Left lung (tissue), 10 donors: ENCODE data around the gene NAA10. TPM values are rescaled to one million over a fixed set of nuclear protein-coding genes. Genes with fewer than 3 reads are reported as not detected.

ENCODE experiments used
- ATAC-seq: fragments of 200-7000 bp; cut with Tn5 transposase; one replicate; pipeline ENCODE4 v1.9.1; 2020; ENCODE audit warnings: moderate library complexity
- DNase-seq, 4 donors: peaks; one replicate each; pipeline ENCODE4 v3.0.0-alpha.2; 2013 to 2020
- H3K27ac ChIP-seq, 2 donors: fragments of 200-600 bp; sonication (generic) in 1 of 2; one replicate each; pipeline versions ENCODE4 v1.5.0 to v1.8.0; 2020 to 2021
- H3K27me3 ChIP-seq, 2 donors: fragments of 200-600 bp; sonication (generic) in 1 of 2; one replicate each; pipeline versions ENCODE4 v1.5.0 to v1.8.0; 2020 to 2021
- H3K36me3 ChIP-seq, 2 donors: fragments of 200-600 bp; sonication (generic) in 1 of 2; one replicate each; pipeline versions ENCODE4 v1.5.0 to v1.8.0; 2020 to 2021
- H3K4me1 ChIP-seq, 2 donors: fragments of 200-600 bp; one replicate each; pipeline ENCODE4 v1.8.0; 2021
- H3K4me3 ChIP-seq, 2 donors: fragments of 200-600 bp; sonication (generic) in 1 of 2; one replicate each; pipeline versions ENCODE4 v1.5.0 to v1.8.0; 2020 to 2021; ENCODE audit warnings: mild to moderate bottlenecking in 1 of 2
- H3K9me3 ChIP-seq, 2 donors: fragments of 200-600 bp; sonication (generic) in 1 of 2; one replicate each; pipeline versions ENCODE4 v1.5.0 to v1.8.0; 2020 to 2021
- intact Hi-C, 2 donors: fragments of 100-400 bp; cut with DNase I; formaldehyde crosslinking; loops; one replicate each; pipeline versions ENCODE4 v1.11.2 to v1.14.2; 2022
- polyA plus RNA-seq, 6 donors: library from polyadenylated mRNA; unstranded; fragments of 120-200 nt; gene quantifications; one replicate each; pipeline ENCODE4 v1.2.1, GENCODE V29; 2013; ENCODE audit not compliant: insufficient read length in 6 of 6
- total RNA-seq, 2 donors: library from RNA; stranded (reverse); fragmentation: NEBNext Ultra II Directional; extraction: Animal tissue kit (Norgen Biotek cat#: 25700); gene quantifications; one replicate each; pipeline ENCODE4 v1.2.1, GENCODE V29; 2021
- TF ChIP-seq, protein P1 (sequence below), 2 donors: fragments of 200-600 bp; sonication (generic) in 1 of 2; IDR thresholded peaks; one replicate each; pipeline versions ENCODE4 v1.5.0 to v1.8.0; 2021; ENCODE audit warnings: antibody characterized with exemption in 2 of 2
- donor health status: DM: no; HTN: yes; CAD: no.
- donor health status: DM: no; HTN: no; CAD: no.

The NAA10 gene
- total and polyA plus RNA-seq, 8 donors, result 49.0 to 105 (median 57.5) TPM

- TF ChIP-seq, protein P1, sequence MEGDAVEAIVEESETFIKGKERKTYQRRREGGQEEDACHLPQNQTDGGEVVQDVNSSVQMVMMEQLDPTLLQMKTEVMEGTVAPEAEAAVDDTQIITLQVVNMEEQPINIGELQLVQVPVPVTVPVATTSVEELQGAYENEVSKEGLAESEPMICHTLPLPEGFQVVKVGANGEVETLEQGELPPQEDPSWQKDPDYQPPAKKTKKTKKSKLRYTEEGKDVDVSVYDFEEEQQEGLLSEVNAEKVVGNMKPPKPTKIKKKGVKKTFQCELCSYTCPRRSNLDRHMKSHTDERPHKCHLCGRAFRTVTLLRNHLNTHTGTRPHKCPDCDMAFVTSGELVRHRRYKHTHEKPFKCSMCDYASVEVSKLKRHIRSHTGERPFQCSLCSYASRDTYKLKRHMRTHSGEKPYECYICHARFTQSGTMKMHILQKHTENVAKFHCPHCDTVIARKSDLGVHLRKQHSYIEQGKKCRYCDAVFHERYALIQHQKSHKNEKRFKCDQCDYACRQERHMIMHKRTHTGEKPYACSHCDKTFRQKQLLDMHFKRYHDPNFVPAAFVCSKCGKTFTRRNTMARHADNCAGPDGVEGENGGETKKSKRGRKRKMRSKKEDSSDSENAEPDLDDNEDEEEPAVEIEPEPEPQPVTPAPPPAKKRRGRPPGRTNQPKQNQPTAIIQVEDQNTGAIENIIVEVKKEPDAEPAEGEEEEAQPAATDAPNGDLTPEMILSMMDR (IDR thresholded peaks at IDR 0.05), result no peak
- Histone ChIP-seq H3K36me3 (peaks cover 0 to 80% of the 10 kb centered on the region in 2 donors), H3K4me1 (peaks cover 0 to 11% of the 10 kb centered on the region in 2 donors), H3K27ac (no peak overlapping the region), H3K27me3 (no peaks in the 10 kb centered on the region), H3K4me3 (no peak overlapping the region), H3K9me3 (no peaks in the 10 kb centered on the region)
- intact Hi-C loops, result no loop called here
- no peak for DNase-seq
- no peak for ATAC-seq
Measured at GRCh38 chrX:153961292-153961691, 26.5 kb upstream of the NAA10 start.

- intact Hi-C loops, result no loop called here
- Histone ChIP-seq H3K27ac (no peak overlapping the region), H3K27me3 (no peaks in the 10 kb centered on the region), H3K36me3 (peaks cover 0 to 85% of the 10 kb centered on the region in 2 donors), H3K4me1 (peaks cover 0 to 6% of the 10 kb centered on the region in 2 donors), H3K4me3 (no peak overlapping the region), H3K9me3 (no peaks in the 10 kb centered on the region)
- TF ChIP-seq, protein P1 (IDR thresholded peaks at IDR 0.05), result no peak
- ATAC-seq (no peak), DNase-seq (no peak)
Measured at GRCh38 chrX:153960786-153961185, 25.9 kb upstream of the NAA10 start.

GRCh38 chrX:153960077-153960476 lies 25.2 kb upstream of the NAA10 start:
- H3K4me3 ChIP-seq, result no peak overlapping the region
- no peak overlapping the region for H3K27ac ChIP-seq
- intact Hi-C loops, result no loop called here
- H3K27me3 ChIP-seq, result no peaks in the 10 kb centered on the region
- H3K9me3 ChIP-seq, result no peaks in the 10 kb centered on the region
- H3K36me3 ChIP-seq, result peaks cover 0 to 92% of the 10 kb centered on the region in 2 donors
- ATAC-seq (no peak), DNase-seq (no peak)
- H3K4me1 ChIP-seq, result no peaks in the 10 kb centered on the region
- TF ChIP-seq, protein P1 (IDR thresholded peaks at IDR 0.05), result no peak

DNA sequence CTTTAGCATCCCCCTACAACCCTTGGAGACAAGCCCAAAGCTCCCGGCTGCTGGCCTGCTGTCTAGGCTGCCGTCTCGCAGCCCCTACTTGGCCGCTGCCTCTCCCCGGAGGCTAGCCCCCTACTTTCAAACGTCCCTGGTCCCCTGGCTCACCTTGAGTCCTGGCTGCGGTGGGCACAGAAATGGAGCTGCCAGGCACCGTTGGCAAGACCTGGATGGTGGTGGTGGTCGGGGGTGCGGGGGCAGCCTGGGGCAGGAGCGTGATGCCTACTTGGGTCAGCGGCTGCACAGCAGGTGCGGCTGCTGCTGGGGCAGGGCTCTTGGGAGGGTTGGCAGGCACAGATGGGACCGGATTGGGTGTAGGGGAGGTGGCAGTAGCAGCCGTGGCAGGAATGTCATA lies 24.8 kb upstream of the NAA10 start:
- Histone ChIP-seq H3K27ac (no peak overlapping the region), H3K9me3 (no peaks in the 10 kb centered on the region), H3K36me3 (peaks cover 0 to 96% of the 10 kb centered on the region in 2 donors), H3K27me3 (no peaks in the 10 kb centered on the region), H3K4me3 (no peak overlapping the region), H3K4me1 (no peaks in the 10 kb centered on the region)
- TF ChIP-seq, protein P1 (IDR thresholded peaks at IDR 0.05), result no peak
- ATAC-seq (no peak), DNase-seq (no peak)
- intact Hi-C loops, result no loop called here

- DNase-seq (no peak), ATAC-seq (no peak)
- no peaks in the 10 kb centered on the region for H3K4me1 ChIP-seq
- H3K27me3 ChIP-seq, result no peaks in the 10 kb centered on the region
- intact Hi-C loops, result no loop called here
- H3K27ac ChIP-seq, result no peak overlapping the region
- peaks cover 0 to 100% of the 10 kb centered on the region in 2 donors for H3K36me3 ChIP-seq
- H3K4me3 ChIP-seq, result no peak overlapping the region
- TF ChIP-seq, protein P1 (IDR thresholded peaks at IDR 0.05), result no peak
- H3K9me3 ChIP-seq, result no peaks in the 10 kb centered on the region
Measured at GRCh38 chrX:153958605-153959004, 23.8 kb upstream of the NAA10 start.
